Liver (tissue), 3 donors: ENCODE data around the gene OR2V1.
"Not testable (repeated sequence)": the region's sequence is repeated elsewhere in the genome, so short reads cannot be mapped to it uniquely, and the experiment has no call there.

Experiments used
- CTCF ChIP-seq: fragments of 150-350 bp; IDR thresholded peaks from 2 replicates; pipeline ENCODE4 v1.5.1; 2017; ENCODE audit warnings: improper control_type of control experiment, low read depth, low read length; ENCODE audit not compliant: missing input control
- JUND ChIP-seq, 2 donors: IDR thresholded peaks; 2 replicates each; pipeline ENCODE4 v1.6.1; 2016; ENCODE audit warnings: antibody characterized with exemption in 2 of 2
- YY1 ChIP-seq: IDR thresholded peaks from 2 replicates; pipeline ENCODE4 v1.6.1; 2016; ENCODE audit warnings: antibody characterized with exemption, mild to moderate bottlenecking
- donor health status: healthy.
- donor health status: healthy.

- TF ChIP-seq CTCF; YY1; JUND (IDR thresholded peaks at IDR 0.05): not testable (repeated sequence)
Measured at GRCh38 chr5:181113572-181113971, 17.4 kb downstream of the OR2V1 start.
